Activated naive CD8-positive, alpha-beta T cell treated with anti-CD3 and anti-CD28 coated beads for 36 hours (primary cell): ENCODE results near the gene ESPL1. TPM values are rescaled to one million over a fixed set of nuclear protein-coding genes. Genes with fewer than 3 reads are reported as not detected.

Experiments used
- total RNA-seq, 2 experiments: library from RNA; stranded (reverse); gene quantifications; one replicate each; pipeline ENCODE4 v1.2.3, GENCODE V29; 2021

Gene ESPL1
- total RNA-seq, 2 experiments from 2014 or later: 66.3 to 67.7 TPM

Other genes with a start within 250 kb of the ESPL1 start
- gene TNS2, start 218.2 kb upstream of the ESPL1 start, total RNA-seq: 1 to 10 TPM; 1.5 to 2.6 TPM
- 10 to 100 TPM; 23.5 to 25.7 TPM for gene SPRYD3, start 188.9 kb upstream of the ESPL1 start, total RNA-seq
- gene IGFBP6, start 170.6 kb upstream of the ESPL1 start, total RNA-seq: 1 to 10 TPM; 1.9 to 2.2 TPM
- 1 to 10 TPM; 3.1 to 3.8 TPM for gene SOAT2, start 164.8 kb upstream of the ESPL1 start, total RNA-seq
- 10 to 100 TPM; 34.9 to 42.8 TPM for gene ZNF740, start 87.6 kb upstream of the ESPL1 start, total RNA-seq
- 10 to 100 TPM; 11.8 to 11.9 TPM for gene CSAD, start 87.4 kb upstream of the ESPL1 start, total RNA-seq
- gene ITGB7, start 61.0 kb upstream of the ESPL1 start, total RNA-seq: 100 to 1,000 TPM; 102 to 105 TPM
- 10 to 100 TPM; 22.7 to 26.0 TPM for gene RARG, start 36.1 kb upstream of the ESPL1 start, total RNA-seq
- gene PFDN5, start 27.2 kb downstream of the ESPL1 start, total RNA-seq: 100 to 1,000 TPM; 309 to 321 TPM
- gene MYG1, start 31.4 kb downstream of the ESPL1 start, total RNA-seq: 10 to 100 TPM; 73.4 to 79.7 TPM
- 10 to 100 TPM; 79.9 to 86.4 TPM for gene AAAS, start 53.3 kb downstream of the ESPL1 start, total RNA-seq
- not detected for gene SP7, start 68.1 kb downstream of the ESPL1 start, total RNA-seq
- 10 to 100 TPM; 65.8 to 68.1 TPM for gene SP1, start 111.9 kb downstream of the ESPL1 start, total RNA-seq
- not detected for gene AMHR2, start 155.6 kb downstream of the ESPL1 start, total RNA-seq
- 100 to 1,000 TPM; 221 to 247 TPM for gene PRR13, start 173.4 kb downstream of the ESPL1 start, total RNA-seq
- 1,000 to 10,000 TPM; 1,052 to 1,089 TPM for gene PCBP2, start 183.8 kb downstream of the ESPL1 start, total RNA-seq
- 1 to 10 TPM; 8.4 to 8.7 TPM for gene MAP3K12, start 231.2 kb downstream of the ESPL1 start, total RNA-seq
- 10 to 100 TPM; 41.0 to 47.3 TPM for gene TARBP2, start 233.0 kb downstream of the ESPL1 start, total RNA-seq
- not detected for gene NPFF, start 239.2 kb downstream of the ESPL1 start, total RNA-seq